Ishikawa (cell line): ENCODE results near the gene ITGA1.

ENCODE experiments used
- CEBPB ChIP-seq: IDR thresholded peaks from 2 replicates; pipeline ENCODE4 v1.6.1; 2012
- CREB1 ChIP-seq: IDR thresholded peaks from 2 replicates; pipeline ENCODE4 v1.6.1; 2012; ENCODE audit warnings: low read depth
- EGR1 ChIP-seq: IDR thresholded peaks from 2 replicates; pipeline ENCODE4 v1.6.1; 2012
- EP300 ChIP-seq: IDR thresholded peaks from 2 replicates; pipeline ENCODE4 v1.6.1; 2012; ENCODE audit warnings: borderline replicate concordance
- FOXM1 ChIP-seq: IDR thresholded peaks from 2 replicates; pipeline ENCODE4 v1.6.1; 2012; ENCODE audit warnings: low read depth, borderline replicate concordance
- NFIC ChIP-seq: IDR thresholded peaks from 2 replicates; pipeline ENCODE4 v1.6.1; 2012
- RAD21 ChIP-seq: IDR thresholded peaks from 2 replicates; pipeline ENCODE4 v1.6.1; 2012; ENCODE audit warnings: low read depth
- TAF1 ChIP-seq: IDR thresholded peaks from 2 replicates; pipeline ENCODE4 v1.6.1; 2012; ENCODE audit warnings: low read depth, mild to moderate bottlenecking
- TCF12 ChIP-seq: IDR thresholded peaks from 2 replicates; pipeline ENCODE4 v1.6.1; 2012; ENCODE audit warnings: low read depth
- TEAD4 ChIP-seq: IDR thresholded peaks from 2 replicates; pipeline ENCODE4 v1.6.1; 2012
- YY1 ChIP-seq: IDR thresholded peaks from 2 replicates; pipeline ENCODE4 v1.6.1; 2012; ENCODE audit warnings: low read depth
- ZBTB7A ChIP-seq: IDR thresholded peaks from 2 replicates; pipeline ENCODE4 v1.6.1; 2012; ENCODE audit warnings: low read depth
- TF ChIP-seq, protein P1 (sequence below): IDR thresholded peaks from 2 replicates; pipeline ENCODE4 v1.6.1; 2012; ENCODE audit warnings: low read depth, mild to moderate bottlenecking
- TF ChIP-seq, protein P2 (sequence below): IDR thresholded peaks from 2 replicates; pipeline ENCODE4 v1.6.1; 2012
- TF ChIP-seq, protein P3 (sequence below): IDR thresholded peaks from 2 replicates; pipeline ENCODE4 v1.6.1; 2012

ITGA1 gene

DNA sequence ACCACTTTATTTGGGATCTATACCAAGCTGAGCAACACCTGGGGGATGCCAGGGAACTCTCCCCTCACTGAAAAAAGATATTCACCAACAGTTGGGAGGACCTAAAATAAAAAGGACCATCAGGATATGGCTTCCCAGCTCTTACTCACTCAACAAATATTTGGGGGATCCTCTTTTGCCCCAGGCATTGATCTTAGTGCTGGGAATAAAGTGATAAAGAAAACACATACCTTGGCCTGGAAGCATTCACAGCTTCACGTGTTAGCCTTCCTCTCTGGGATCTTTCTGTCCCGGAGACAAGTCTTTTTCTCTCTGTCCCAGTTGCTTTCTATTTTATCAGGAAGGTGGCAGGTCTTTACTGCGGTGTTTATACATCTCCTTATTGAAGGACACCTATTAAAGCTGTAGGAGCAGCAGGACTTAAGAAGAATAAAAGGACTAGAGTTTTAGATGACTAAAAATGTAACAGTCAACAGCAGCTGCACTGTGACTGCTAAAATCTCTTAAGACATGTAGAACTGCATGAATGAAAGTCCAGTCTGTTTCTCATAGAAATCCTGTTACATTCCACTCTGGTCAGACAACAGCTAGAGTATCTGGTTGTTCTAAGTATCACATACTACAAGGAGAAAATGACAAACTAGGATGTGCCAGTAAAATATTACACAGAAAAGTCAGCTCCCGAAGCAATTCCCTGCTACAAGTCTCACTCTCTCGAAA, 111.4 kb downstream of the ITGA1 start:
- TF ChIP-seq TEAD4, result no peak
- TF ChIP-seq, protein P1, sequence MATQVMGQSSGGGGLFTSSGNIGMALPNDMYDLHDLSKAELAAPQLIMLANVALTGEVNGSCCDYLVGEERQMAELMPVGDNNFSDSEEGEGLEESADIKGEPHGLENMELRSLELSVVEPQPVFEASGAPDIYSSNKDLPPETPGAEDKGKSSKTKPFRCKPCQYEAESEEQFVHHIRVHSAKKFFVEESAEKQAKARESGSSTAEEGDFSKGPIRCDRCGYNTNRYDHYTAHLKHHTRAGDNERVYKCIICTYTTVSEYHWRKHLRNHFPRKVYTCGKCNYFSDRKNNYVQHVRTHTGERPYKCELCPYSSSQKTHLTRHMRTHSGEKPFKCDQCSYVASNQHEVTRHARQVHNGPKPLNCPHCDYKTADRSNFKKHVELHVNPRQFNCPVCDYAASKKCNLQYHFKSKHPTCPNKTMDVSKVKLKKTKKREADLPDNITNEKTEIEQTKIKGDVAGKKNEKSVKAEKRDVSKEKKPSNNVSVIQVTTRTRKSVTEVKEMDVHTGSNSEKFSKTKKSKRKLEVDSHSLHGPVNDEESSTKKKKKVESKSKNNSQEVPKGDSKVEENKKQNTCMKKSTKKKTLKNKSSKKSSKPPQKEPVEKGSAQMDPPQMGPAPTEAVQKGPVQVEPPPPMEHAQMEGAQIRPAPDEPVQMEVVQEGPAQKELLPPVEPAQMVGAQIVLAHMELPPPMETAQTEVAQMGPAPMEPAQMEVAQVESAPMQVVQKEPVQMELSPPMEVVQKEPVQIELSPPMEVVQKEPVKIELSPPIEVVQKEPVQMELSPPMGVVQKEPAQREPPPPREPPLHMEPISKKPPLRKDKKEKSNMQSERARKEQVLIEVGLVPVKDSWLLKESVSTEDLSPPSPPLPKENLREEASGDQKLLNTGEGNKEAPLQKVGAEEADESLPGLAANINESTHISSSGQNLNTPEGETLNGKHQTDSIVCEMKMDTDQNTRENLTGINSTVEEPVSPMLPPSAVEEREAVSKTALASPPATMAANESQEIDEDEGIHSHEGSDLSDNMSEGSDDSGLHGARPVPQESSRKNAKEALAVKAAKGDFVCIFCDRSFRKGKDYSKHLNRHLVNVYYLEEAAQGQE, result no peak
- no peak for TF ChIP-seq YY1
- no peak for TF ChIP-seq NFIC
- TF ChIP-seq TCF12, result no peak
- no peak for TF ChIP-seq CREB1
- TF ChIP-seq FOXM1, result no peak
- no peak for TF ChIP-seq EGR1
- TF ChIP-seq TAF1, result no peak
- TF ChIP-seq RAD21, result no peak
- TF ChIP-seq, protein P2, sequence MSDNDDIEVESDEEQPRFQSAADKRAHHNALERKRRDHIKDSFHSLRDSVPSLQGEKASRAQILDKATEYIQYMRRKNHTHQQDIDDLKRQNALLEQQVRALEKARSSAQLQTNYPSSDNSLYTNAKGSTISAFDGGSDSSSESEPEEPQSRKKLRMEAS, result no peak
- TF ChIP-seq ZBTB7A, result no peak
- TF ChIP-seq CEBPB, result no peak
- TF ChIP-seq EP300, result no peak
- TF ChIP-seq, protein P3, sequence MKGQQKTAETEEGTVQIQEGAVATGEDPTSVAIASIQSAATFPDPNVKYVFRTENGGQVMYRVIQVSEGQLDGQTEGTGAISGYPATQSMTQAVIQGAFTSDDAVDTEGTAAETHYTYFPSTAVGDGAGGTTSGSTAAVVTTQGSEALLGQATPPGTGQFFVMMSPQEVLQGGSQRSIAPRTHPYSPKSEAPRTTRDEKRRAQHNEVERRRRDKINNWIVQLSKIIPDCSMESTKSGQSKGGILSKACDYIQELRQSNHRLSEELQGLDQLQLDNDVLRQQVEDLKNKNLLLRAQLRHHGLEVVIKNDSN, result no peak

DNA sequence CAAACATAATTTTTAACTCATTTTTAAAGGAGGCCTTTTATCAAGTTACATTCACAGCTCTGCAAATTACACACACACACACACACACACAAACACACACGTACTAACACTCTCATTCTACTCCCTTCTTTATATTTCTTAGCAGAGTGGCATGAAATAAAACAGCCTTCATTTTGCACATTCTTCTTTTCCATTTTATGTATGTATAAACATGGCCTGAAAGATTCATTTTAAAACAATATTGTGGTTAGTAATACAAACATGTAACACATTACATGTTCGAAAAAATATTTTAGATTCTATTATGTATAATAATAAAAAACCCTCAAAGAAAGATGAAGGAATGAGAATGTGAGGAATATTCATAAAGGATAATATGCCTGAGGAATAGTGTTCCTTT, 115.4 kb downstream of the ITGA1 start:
- TF ChIP-seq, protein P1, result no peak
- TF ChIP-seq TEAD4 (no peak), FOXM1 (no peak), TAF1 (no peak), EGR1 (no peak), NFIC (no peak), EP300 (no peak), CEBPB (no peak), ZBTB7A (no peak), CREB1 (no peak)
- TF ChIP-seq, protein P3, result no peak
- TF ChIP-seq, protein P2, result no peak

DNA sequence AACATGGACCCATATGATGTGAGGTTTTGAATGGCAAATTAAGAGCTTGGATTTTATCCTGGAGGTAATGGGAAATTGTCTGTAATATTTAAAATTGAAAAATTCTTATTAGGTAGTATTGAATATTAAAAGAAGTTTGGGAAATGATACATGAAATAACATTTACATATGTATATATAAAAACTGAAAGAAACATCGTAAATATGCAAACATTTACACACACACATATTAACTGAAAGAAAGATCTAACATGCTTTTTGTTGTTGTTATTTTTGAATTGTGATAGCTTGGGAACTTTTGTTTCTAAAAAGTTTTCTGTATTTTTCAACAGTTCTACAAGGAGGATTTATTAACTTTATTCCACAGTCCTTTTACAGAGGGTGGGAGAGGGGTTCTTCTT, 118.6 kb downstream of the ITGA1 start:
- TF ChIP-seq RAD21 (no peak), YY1 (no peak), FOXM1 (no peak), TAF1 (no peak), CEBPB (no peak), NFIC (no peak), CREB1 (no peak), TCF12 (no peak)
- TF ChIP-seq, protein P1, result no peak
- TF ChIP-seq, protein P3, result no peak

DNA sequence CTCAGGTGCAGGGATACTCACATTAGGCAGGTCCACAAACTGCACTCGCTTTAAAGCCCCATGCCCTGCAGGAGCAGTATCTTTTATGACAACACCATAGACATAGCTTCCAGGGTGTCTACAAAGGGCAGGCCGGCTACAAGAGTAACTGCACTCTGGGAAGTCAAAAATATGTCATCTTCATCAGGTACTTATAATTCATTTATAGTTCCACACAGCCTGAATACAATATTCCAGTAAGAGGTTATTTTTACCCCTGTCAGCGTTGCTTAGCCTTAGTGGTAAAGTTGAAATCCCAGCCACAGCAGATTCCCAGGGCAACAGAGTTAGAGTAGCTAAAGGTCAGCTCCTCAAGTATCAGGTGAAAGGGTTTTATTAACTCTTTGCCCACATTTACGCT, 119.1 kb downstream of the ITGA1 start:
- TF ChIP-seq, protein P1, result no peak
- TF ChIP-seq EP300, result no peak
- no peak for TF ChIP-seq NFIC
- TF ChIP-seq TEAD4, result no peak
- no peak for TF ChIP-seq CREB1
- TF ChIP-seq, protein P2, result no peak
- no peak for TF ChIP-seq EGR1
- TF ChIP-seq RAD21, result no peak
- TF ChIP-seq, protein P3, result no peak
- no peak for TF ChIP-seq TAF1
- no peak for TF ChIP-seq FOXM1
- TF ChIP-seq YY1, result no peak
- TF ChIP-seq TCF12, result no peak
- no peak for TF ChIP-seq ZBTB7A
